Adrenal gland (tissue), 5 donors: Measurements from ENCODE around the gene TCF19.

Source experiments
- CTCF ChIP-seq, 6 experiments: fragments of 450-650 bp in 4 of 6; fragments of 200-600 bp in 2 of 6; sonication (generic) in 1 of 6; IDR thresholded peaks; 1 replicate in 5 of 6; 2 replicates in 1 of 6; pipeline versions ENCODE4 v1.5.1 to v1.8.0; 2016 to 2021; ENCODE audit warnings: antibody characterized with exemption in 6 of 6, mild to moderate bottlenecking in 2 of 6, moderate library complexity in 1 of 6
- POLR2A ChIP-seq, 2 donors: fragments of 450-650 bp; IDR thresholded peaks; one replicate each; pipeline ENCODE4 v1.6.1; 2017; ENCODE audit warnings: antibody characterized with exemption in 2 of 2, mild to moderate bottlenecking in 2 of 2, moderate library complexity in 1 of 2
- donor health status: DM: no; HTN: no; CAD: no.

- TF ChIP-seq CTCF (IDR thresholded peaks at IDR 0.05), result no peak
- TF ChIP-seq POLR2A (IDR thresholded peaks at IDR 0.05), result no peak
Observed at GRCh38 chr6:31163922-31164321, 5.5 kb downstream of the TCF19 start.
